Measurements from ENCODE around the gene PMP22.

The PMP22 gene

GRCh38 chr17:15263206-15263579 lies 1.9 kb downstream of the PMP22 start:
- H3K4me3 ChIP-seq (replicated peaks; ENCODE audit: low read depth, low read length) = no peak overlapping the region
- no peak for TF ChIP-seq CTCF (IDR thresholded peaks at IDR 0.05; ENCODE audit: insufficient read depth, low read length, poor library complexity, severe bottlenecking)
- no peaks in the 10 kb centered on the region for H3K36me3 ChIP-seq (ENCODE audit: control insufficient read depth, insufficient read depth, low read length)
- no peak for DNase-seq (ENCODE audit: extremely low read depth, insufficient read length)
- H3K27me3 ChIP-seq (replicated peaks; ENCODE audit: control insufficient read depth, insufficient read depth, low read length) = no peaks in the 10 kb centered on the region; the same call in none of the 2 replicates

- Histone ChIP-seq H3K36me3 (ENCODE audit: control insufficient read depth, insufficient read depth, low read length) (no peaks in the 10 kb centered on the region), H3K27me3 (replicated peaks; ENCODE audit: control insufficient read depth, insufficient read depth, low read length) (no peaks in the 10 kb centered on the region; the same call in none of the 2 replicates), H3K4me3 (replicated peaks; ENCODE audit: low read depth, low read length) (no peak overlapping the region)
- TF ChIP-seq CTCF (IDR thresholded peaks at IDR 0.05; ENCODE audit: insufficient read depth, low read length, poor library complexity, severe bottlenecking) = no peak
- peak; percentile 10 for DNase-seq (ENCODE audit: extremely low read depth, insufficient read length)
These were observed 2.6 kb downstream of the PMP22 start for GRCh38 chr17:15262291-15263205.

GRCh38 chr17:15261802-15262290 lies 3.3 kb downstream of the PMP22 start:
- H3K4me3 ChIP-seq (replicated peaks; ENCODE audit: low read depth, low read length) = no peak overlapping the region

GRCh38 chr17:15261258-15261801 lies 3.8 kb downstream of the PMP22 start:
- TF ChIP-seq CTCF (IDR thresholded peaks at IDR 0.05; ENCODE audit: insufficient read depth, low read length, poor library complexity, severe bottlenecking) = no peak
- no peaks in the 10 kb centered on the region; the same call in none of the 2 replicates for H3K27me3 ChIP-seq (replicated peaks; ENCODE audit: control insufficient read depth, insufficient read depth, low read length)
- no peaks in the 10 kb centered on the region for H3K36me3 ChIP-seq (ENCODE audit: control insufficient read depth, insufficient read depth, low read length)
- DNase-seq (ENCODE audit: extremely low read depth, insufficient read length) = no peak
- no peak overlapping the region for H3K4me3 ChIP-seq (replicated peaks; ENCODE audit: low read depth, low read length)

More at GRCh38 chr17:15261802-15262290, 3.3 kb downstream of the PMP22 start:
- no peaks in the 10 kb centered on the region for H3K36me3 ChIP-seq (ENCODE audit: control insufficient read depth, insufficient read depth, low read length)
- no peaks in the 10 kb centered on the region; the same call in none of the 2 replicates for H3K27me3 ChIP-seq (replicated peaks; ENCODE audit: control insufficient read depth, insufficient read depth, low read length)
- no peak for DNase-seq (ENCODE audit: extremely low read depth, insufficient read length)
- TF ChIP-seq CTCF (IDR thresholded peaks at IDR 0.05; ENCODE audit: insufficient read depth, low read length, poor library complexity, severe bottlenecking) = no peak

- Histone ChIP-seq H3K36me3 (ENCODE audit: control insufficient read depth, insufficient read depth, low read length) (no peaks in the 10 kb centered on the region), H3K27me3 (replicated peaks; ENCODE audit: control insufficient read depth, insufficient read depth, low read length) (no peaks in the 10 kb centered on the region; the same call in none of the 2 replicates), H3K4me3 (replicated peaks; ENCODE audit: low read depth, low read length) (no peak overlapping the region)
- DNase-seq (ENCODE audit: extremely low read depth, insufficient read length) = peak; percentile 41
- TF ChIP-seq CTCF (IDR thresholded peaks at IDR 0.05; ENCODE audit: insufficient read depth, low read length, poor library complexity, severe bottlenecking) = peak; percentile 7
These were observed 4.5 kb downstream of the PMP22 start for GRCh38 chr17:15260376-15261257.

Data from GM06990 (cell line).